Ishikawa (cell line): Measurements from ENCODE around the gene ILK.
A peak's percentile ranks its signal among the peaks of the same experiment; 100 is the strongest.

Experiments
- CEBPB ChIP-seq: IDR thresholded peaks from 2 replicates; pipeline ENCODE4 v1.6.1; 2012
- CREB1 ChIP-seq: IDR thresholded peaks from 2 replicates; pipeline ENCODE4 v1.6.1; 2012; ENCODE audit warnings: low read depth
- EGR1 ChIP-seq: IDR thresholded peaks from 2 replicates; pipeline ENCODE4 v1.6.1; 2012
- EP300 ChIP-seq: IDR thresholded peaks from 2 replicates; pipeline ENCODE4 v1.6.1; 2012; ENCODE audit warnings: borderline replicate concordance
- FOXM1 ChIP-seq: IDR thresholded peaks from 2 replicates; pipeline ENCODE4 v1.6.1; 2012; ENCODE audit warnings: low read depth, borderline replicate concordance
- MAX ChIP-seq: IDR thresholded peaks from 2 replicates; pipeline ENCODE4 v1.6.1; 2012
- NFIC ChIP-seq: IDR thresholded peaks from 2 replicates; pipeline ENCODE4 v1.6.1; 2012
- RAD21 ChIP-seq: IDR thresholded peaks from 2 replicates; pipeline ENCODE4 v1.6.1; 2012; ENCODE audit warnings: low read depth
- REST ChIP-seq: IDR thresholded peaks from 2 replicates; pipeline ENCODE4 v1.6.1; 2012; ENCODE audit warnings: low read depth, mild to moderate bottlenecking
- TAF1 ChIP-seq: IDR thresholded peaks from 2 replicates; pipeline ENCODE4 v1.6.1; 2012; ENCODE audit warnings: low read depth, mild to moderate bottlenecking
- TCF12 ChIP-seq: IDR thresholded peaks from 2 replicates; pipeline ENCODE4 v1.6.1; 2012; ENCODE audit warnings: low read depth
- TEAD4 ChIP-seq: IDR thresholded peaks from 2 replicates; pipeline ENCODE4 v1.6.1; 2012
- USF1 ChIP-seq: IDR thresholded peaks from 2 replicates; pipeline ENCODE4 v1.6.1; 2012
- YY1 ChIP-seq: IDR thresholded peaks from 2 replicates; pipeline ENCODE4 v1.6.1; 2012; ENCODE audit warnings: low read depth
- ZBTB7A ChIP-seq: IDR thresholded peaks from 2 replicates; pipeline ENCODE4 v1.6.1; 2012; ENCODE audit warnings: low read depth

ILK gene

GRCh38 chr11:6618117-6619003 is 14.8 kb downstream of the ILK start:
- no peak for TF ChIP-seq TCF12
- TF ChIP-seq EP300 = no peak
- TF ChIP-seq USF1 = no peak
- no peak for TF ChIP-seq TAF1
- TF ChIP-seq CEBPB = no peak
- TF ChIP-seq NFIC = no peak
- no peak for TF ChIP-seq MAX
- TF ChIP-seq ZBTB7A = no peak

- TF ChIP-seq FOXM1 = no peak
- no peak for TF ChIP-seq TEAD4
- TF ChIP-seq TAF1 = peak; percentile 58; the same call in 1 of the 2 replicates
- peak; percentile 94 for TF ChIP-seq CREB1
- TF ChIP-seq USF1 = peak; percentile 100
- 0 out of 2 replicates have a peak, but pooled peaks have one; percentile 50 for TF ChIP-seq ZBTB7A
- TF ChIP-seq RAD21 = no peak
- TF ChIP-seq NFIC = no peak
- peak; percentile 63 for TF ChIP-seq MAX
- TF ChIP-seq TCF12 = 0 out of 2 replicates have a peak, but pooled peaks have one; percentile 45
Observed at GRCh38 chr11:6619004-6619745, 15.6 kb downstream of the ILK start, which contains the start of gene TPP1. Gene TPP1 (minus strand): TSS chr11:6619422. CDS start chr11:6619400, 22 bp downstream.

- TF ChIP-seq ZBTB7A = no peak
- no peak for TF ChIP-seq TAF1
- TF ChIP-seq MAX = no peak
- no peak for TF ChIP-seq USF1
- no peak for TF ChIP-seq EGR1
- no peak for TF ChIP-seq YY1
- TF ChIP-seq REST = no peak
- no peak for TF ChIP-seq CREB1
- TF ChIP-seq NFIC = no peak
- TF ChIP-seq TEAD4 = no peak
- no peak for TF ChIP-seq TCF12
- TF ChIP-seq CEBPB = no peak
- TF ChIP-seq FOXM1 = no peak
- TF ChIP-seq RAD21 = no peak
- TF ChIP-seq EP300 = no peak
Observed at GRCh38 chr11:6620636-6621035, 17.1 kb downstream of the ILK start.

- TF ChIP-seq RAD21 (no peak), YY1 (no peak), CREB1 (no peak), MAX (no peak), TEAD4 (no peak), TAF1 (no peak), TCF12 (no peak), ZBTB7A (no peak), REST (no peak), FOXM1 (no peak), CEBPB (no peak), USF1 (no peak), NFIC (no peak)
Observed at GRCh38 chr11:6621711-6622211, 18.2 kb downstream of the ILK start.
